Activated CD8-positive, alpha-beta T cell treated with anti-CD3 and anti-CD28 coated beads, Interleukin-2, amount 10 ng/mL, durations not matched to agents 7 days and 5 days (primary cell): ENCODE measurements around the gene CNOT9. TPM values are rescaled to one million over a fixed set of nuclear protein-coding genes. Genes with fewer than 3 reads are reported as not detected.
A peak's percentile ranks its signal among the peaks of the same experiment; 100 is the strongest.

Experiments
- ATAC-seq: fragments of 150-1000 bp; cut with Tn5 transposase; one replicate; pipeline ENCODE4 v1.10.0; 2021; ENCODE audit warnings: moderate library complexity
- CTCF ChIA-PET: fragments of 350-600 bp; sonication (Branson Sonifier 250); formaldehyde crosslinking; loops from one replicate; lab custom pipeline; 2021; ENCODE audit warnings: antibody characterized with exemption; lab: Charles Lee
- POLR2A ChIA-PET: fragments of 350-600 bp; sonication (Branson Sonifier 250); formaldehyde crosslinking; loops from one replicate; lab custom pipeline; 2021; ENCODE audit warnings: antibody characterized with exemption; lab: Charles Lee
- DNase-seq: peaks from one replicate; pipeline ENCODE4 v3.0.0-alpha.2; 2020
- H3K27ac Mint-ChIP-seq: one replicate; pipeline ENCODE4 v1.8.0; 2021; ENCODE audit warnings: mild to moderate bottlenecking, mixed read lengths
- H3K27me3 Mint-ChIP-seq: one replicate; pipeline ENCODE4 v1.8.0; 2021; ENCODE audit warnings: low read depth, mixed read lengths
- H3K36me3 Mint-ChIP-seq: one replicate; pipeline ENCODE4 v1.8.0; 2021; ENCODE audit warnings: low read depth, mixed read lengths
- H3K4me1 Mint-ChIP-seq: one replicate; pipeline ENCODE4 v1.8.0; 2021; ENCODE audit warnings: low read depth, mixed read lengths
- H3K4me3 Mint-ChIP-seq: one replicate; pipeline ENCODE4 v1.8.0; 2021; ENCODE audit warnings: mild to moderate bottlenecking, mixed read lengths
- H3K9me3 Mint-ChIP-seq: one replicate; pipeline ENCODE4 v1.8.0; 2022; ENCODE audit warnings: mixed read lengths; ENCODE audit not compliant: insufficient read depth
- total RNA-seq, 2 experiments: library from RNA; stranded (reverse); gene quantifications; one replicate each; pipeline ENCODE4 v1.2.3, GENCODE V29; 2021

The CNOT9 gene
- total RNA-seq, 2 experiments from 2014 or later, result 96.8 to 97.3 TPM

GRCh38 chr2:218555527-218555926 lies 13.1 kb upstream of the CNOT9 start:
- no peak for ATAC-seq
- Mint-ChIP-seq H3K9me3 (no peaks in the 10 kb centered on the region), H3K4me3 (no peak overlapping the region), H3K27ac (no peak overlapping the region), H3K27me3 (no peaks in the 10 kb centered on the region), H3K36me3 (peaks cover 58% of the 10 kb centered on the region), H3K4me1 (peaks cover 9% of the 10 kb centered on the region)
- DNase-seq, result no peak
- CTCF ChIA-PET, result no interaction called here
- POLR2A ChIA-PET, result no interaction called here

GRCh38 chr2:218557941-218558340 lies 10.7 kb upstream of the CNOT9 start:
- Mint-ChIP-seq H3K9me3 (no peaks in the 10 kb centered on the region), H3K27ac (no peak overlapping the region), H3K4me3 (no peak overlapping the region), H3K27me3 (no peaks in the 10 kb centered on the region), H3K36me3 (peaks cover 57% of the 10 kb centered on the region), H3K4me1 (peaks cover 9% of the 10 kb centered on the region)
- ChIA-PET CTCF (no interaction called here), POLR2A (no interaction called here)
- ATAC-seq (no peak), DNase-seq (no peak)

- no peaks in the 10 kb centered on the region for H3K9me3 Mint-ChIP-seq
- peaks cover 15% of the 10 kb centered on the region for H3K4me1 Mint-ChIP-seq
- CTCF ChIA-PET, result no interaction called here
- no peak for DNase-seq
- ATAC-seq, result no peak
- no peak overlapping the region for H3K27ac Mint-ChIP-seq
- H3K36me3 Mint-ChIP-seq, result peaks cover 57% of the 10 kb centered on the region
- no peaks in the 10 kb centered on the region for H3K27me3 Mint-ChIP-seq
- H3K4me3 Mint-ChIP-seq, result no peak overlapping the region
- POLR2A ChIA-PET, result interaction anchor here (0.6 kb wide), 1 partner anchor 555 kb away, joined by 3 read pairs; no protein-coding TSS in a partner anchor
Measured at GRCh38 chr2:218558986-218559385, 9.7 kb upstream of the CNOT9 start.

- H3K36me3 Mint-ChIP-seq, result peaks cover 62% of the 10 kb centered on the region
- H3K9me3 Mint-ChIP-seq, result no peaks in the 10 kb centered on the region
- ATAC-seq (no peak), DNase-seq (no peak)
- CTCF ChIA-PET, result interaction anchor here (1.4 kb wide), 2 partner anchors 84 to 278 kb away, joined by 3 to 4 read pairs; no protein-coding TSS in a partner anchor
- H3K4me1 Mint-ChIP-seq, result peaks cover 31% of the 10 kb centered on the region
- no peak overlapping the region for H3K4me3 Mint-ChIP-seq
- H3K27ac Mint-ChIP-seq, result no peak overlapping the region
- POLR2A ChIA-PET, result no interaction called here
- no peaks in the 10 kb centered on the region for H3K27me3 Mint-ChIP-seq
Measured at GRCh38 chr2:218564056-218564455, 4.6 kb upstream of the CNOT9 start.

GRCh38 chr2:218566296-218566695 lies 2.3 kb upstream of the CNOT9 start:
- Mint-ChIP-seq H3K9me3 (no peaks in the 10 kb centered on the region), H3K4me3 (peak overlapping the region; percentile 91), H3K27me3 (no peaks in the 10 kb centered on the region), H3K4me1 (peaks cover 46% of the 10 kb centered on the region), H3K27ac (peak overlapping the region; percentile 100), H3K36me3 (peaks cover 63% of the 10 kb centered on the region)
- DNase-seq, result no peak
- no peak for ATAC-seq
- CTCF ChIA-PET, result no interaction called here
- POLR2A ChIA-PET, result no interaction called here

- ChIA-PET CTCF (interaction anchor here (0.9 to 1.1 kb wide), 2 partner anchors 80 to 142 kb away, joined by 3 to 5 read pairs; no protein-coding TSS in a partner anchor), POLR2A (interaction anchor here (0.7 to 1.3 kb wide), 4 partner anchors 10 to 171 kb away, joined by 3 to 6 read pairs (median 3); no protein-coding TSS in a partner anchor)
- Mint-ChIP-seq H3K4me1 (peaks cover 53% of the 10 kb centered on the region), H3K27me3 (no peaks in the 10 kb centered on the region), H3K4me3 (peak overlapping the region; percentile 91), H3K9me3 (no peaks in the 10 kb centered on the region), H3K36me3 (peaks cover 61% of the 10 kb centered on the region), H3K27ac (peak overlapping the region; percentile 100)
- DNase-seq (no peak), ATAC-seq (peak; percentile 64)
Measured at GRCh38 chr2:218567797-218568189, 846 bp upstream of the CNOT9 start.

GRCh38 chr2:218569038-218569431 lies 396 bp downstream of the CNOT9 start:
- H3K27ac Mint-ChIP-seq, result peak overlapping the region; percentile 100
- peak; percentile 63 for DNase-seq
- peaks cover 50% of the 10 kb centered on the region for H3K4me1 Mint-ChIP-seq
- H3K4me3 Mint-ChIP-seq, result peak overlapping the region; percentile 91
- ChIA-PET POLR2A (interaction anchor here (0.7 to 2.0 kb wide), 3 partner anchors 10 to 1381 kb away, joined by 3 to 8 read pairs (median 6); partner anchors contain the start of genes BCS1L and ZNF142), CTCF (no interaction called here)
- peak; percentile 11 for ATAC-seq
- H3K27me3 Mint-ChIP-seq, result no peaks in the 10 kb centered on the region
- H3K9me3 Mint-ChIP-seq, result no peaks in the 10 kb centered on the region
- H3K36me3 Mint-ChIP-seq, result peaks cover 61% of the 10 kb centered on the region

GRCh38 chr2:218569661-218570500 lies 1.2 kb downstream of the CNOT9 start:
- Mint-ChIP-seq H3K36me3 (peaks cover 63% of the 10 kb centered on the region), H3K9me3 (no peaks in the 10 kb centered on the region), H3K4me3 (peak overlapping the region; percentile 91), H3K27me3 (no peaks in the 10 kb centered on the region), H3K4me1 (peaks cover 47% of the 10 kb centered on the region), H3K27ac (peak overlapping the region; percentile 100)
- no peak for ATAC-seq
- ChIA-PET POLR2A (interaction anchor here (0.6 to 2.0 kb wide), 5 partner anchors 9 to 90 kb away, joined by 3 to 8 read pairs (median 4); partner anchors contain the start of genes BCS1L and ZNF142), CTCF (interaction anchor here (0.5 to 1.8 kb wide), 5 partner anchors 11 to 339 kb away, joined by 3 to 5 read pairs (median 3); no protein-coding TSS in a partner anchor)
- DNase-seq, result peak; percentile 31

GRCh38 chr2:218570850-218571249 lies 2.2 kb downstream of the CNOT9 start:
- Mint-ChIP-seq H3K27me3 (no peaks in the 10 kb centered on the region), H3K9me3 (no peaks in the 10 kb centered on the region), H3K36me3 (peaks cover 62% of the 10 kb centered on the region), H3K4me3 (peak overlapping the region; percentile 91), H3K4me1 (peaks cover 49% of the 10 kb centered on the region), H3K27ac (peak overlapping the region; percentile 14)
- ChIA-PET CTCF (interaction anchor here (0.8 to 1.8 kb wide), 3 partner anchors 164 to 277 kb away, joined by 3 to 5 read pairs (median 3); no protein-coding TSS in a partner anchor), POLR2A (interaction anchor here (0.7 to 2.0 kb wide), 4 partner anchors 8 to 89 kb away, joined by 3 to 8 read pairs (median 5); partner anchors contain the start of genes BCS1L and ZNF142)
- ATAC-seq, result no peak
- no peak for DNase-seq

GRCh38 chr2:218576854-218577253 lies 8.2 kb downstream of the CNOT9 start:
- Mint-ChIP-seq H3K4me3 (no peak overlapping the region), H3K27ac (no peak overlapping the region), H3K36me3 (peaks cover 47% of the 10 kb centered on the region), H3K27me3 (no peaks in the 10 kb centered on the region), H3K4me1 (peaks cover 45% of the 10 kb centered on the region), H3K9me3 (no peaks in the 10 kb centered on the region)
- ATAC-seq, result no peak
- DNase-seq, result no peak
- ChIA-PET POLR2A (interaction anchor here (1.8 kb wide), 1 partner anchor 9 kb away, joined by 6 read pairs; the partner anchor contains the start of gene USP37), CTCF (no interaction called here)

- H3K27me3 Mint-ChIP-seq, result no peaks in the 10 kb centered on the region
- peaks cover 48% of the 10 kb centered on the region for H3K36me3 Mint-ChIP-seq
- CTCF ChIA-PET, result interaction anchor here (0.8 to 1.2 kb wide), 2 partner anchors 70 to 82 kb away, joined by 3 read pairs; partner anchors contain the start of genes BCS1L and ZNF142
- no peak overlapping the region for H3K4me3 Mint-ChIP-seq
- H3K27ac Mint-ChIP-seq, result no peak overlapping the region
- POLR2A ChIA-PET, result interaction anchor here (0.6 to 1.8 kb wide), 3 partner anchors 8 to 42 kb away, joined by 4 to 8 read pairs (median 6); partner anchors contain the start of gene USP37
- peaks cover 44% of the 10 kb centered on the region for H3K4me1 Mint-ChIP-seq
- no peak for DNase-seq
- H3K9me3 Mint-ChIP-seq, result no peaks in the 10 kb centered on the region
- ATAC-seq, result no peak
Measured at GRCh38 chr2:218577482-218578220, 9.0 kb downstream of the CNOT9 start.
